NCI-H460 (cell line): Measurements from ENCODE around the gene NAPEPLD. TPM values are rescaled to one million over a fixed set of nuclear protein-coding genes. Genes with fewer than 3 reads are reported as not detected.
"Not testable (repeated sequence)": the region's sequence is repeated elsewhere in the genome, so short reads cannot be mapped to it uniquely, and the experiment has no call there.

Experiments
- DNase-seq: peaks from one replicate; pipeline ENCODE4 v3.0.0-alpha.2; 2016; ENCODE audit warnings: low read depth; ENCODE audit errors: extremely low read depth
- total RNA-seq: library from RNA; depleted of rRNA; stranded (reverse); fragments of >200 nt; shearing (Covaris generic); gene quantifications from 2 replicates; pipeline ENCODE4 v1.2.3, GENCODE V29; 2014

NAPEPLD gene
- total RNA-seq, 1 experiment from 2014 or later = 5.5 TPM

DNA sequence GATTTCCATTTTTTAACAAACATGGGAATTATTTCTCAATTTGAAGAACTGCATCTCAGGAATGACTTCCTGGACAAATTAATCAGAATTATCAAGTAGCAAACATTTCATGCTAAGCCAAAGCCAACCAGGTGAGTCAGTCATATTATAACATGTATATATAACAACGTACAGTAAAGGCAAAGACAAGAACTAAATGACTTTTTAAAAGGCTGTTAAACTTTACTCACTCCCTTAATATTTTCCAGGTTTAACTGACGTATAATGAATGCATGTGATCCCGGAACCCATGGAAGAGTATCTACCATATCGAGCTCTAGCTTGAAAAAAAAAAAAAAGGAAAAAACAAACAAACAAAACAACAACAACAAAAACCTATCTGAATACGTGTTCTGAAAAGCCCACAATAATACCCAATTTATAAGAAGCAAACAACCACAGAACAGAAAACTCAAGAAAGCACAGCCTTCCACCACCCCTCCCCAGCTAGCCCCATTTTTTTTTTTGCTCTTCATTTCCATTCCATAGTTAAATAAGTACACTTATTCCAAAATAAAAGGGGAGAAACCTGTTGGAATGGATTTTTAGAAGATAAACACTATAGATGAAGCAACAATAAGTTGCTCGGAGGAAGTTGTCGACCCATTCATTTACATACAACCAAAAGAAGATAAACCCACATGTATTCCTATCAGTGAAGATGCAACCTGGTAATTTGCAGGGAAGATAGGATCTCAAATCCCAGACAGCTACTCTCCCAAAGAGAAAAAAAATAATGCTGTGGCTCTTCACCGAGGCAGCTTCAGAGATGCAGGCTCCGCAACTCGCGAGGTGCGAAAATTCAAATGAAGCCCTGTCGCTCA is 537 bp downstream of the NAPEPLD start:
- DNase-seq = no peak

DNA sequence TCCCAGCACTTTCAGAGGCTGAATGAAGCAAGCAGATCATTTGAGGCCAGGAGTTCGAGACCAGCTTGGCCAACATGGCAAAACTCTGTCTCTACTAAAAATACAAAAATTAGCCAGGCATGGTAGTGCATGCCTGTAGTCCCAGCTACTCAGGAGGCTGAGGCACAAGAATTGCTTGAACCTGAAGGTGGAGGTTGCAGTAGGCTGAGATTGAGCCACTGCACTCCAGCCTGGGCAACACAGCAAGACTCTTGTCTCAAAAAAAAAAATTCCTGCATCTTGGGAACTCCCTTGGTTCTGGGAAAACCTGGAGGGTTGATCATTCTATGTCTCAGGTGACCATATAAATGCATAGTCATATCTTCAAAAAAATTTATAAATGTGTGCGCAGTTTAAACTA is 4.1 kb downstream of the NAPEPLD start:
- DNase-seq = not testable (repeated sequence)

DNA sequence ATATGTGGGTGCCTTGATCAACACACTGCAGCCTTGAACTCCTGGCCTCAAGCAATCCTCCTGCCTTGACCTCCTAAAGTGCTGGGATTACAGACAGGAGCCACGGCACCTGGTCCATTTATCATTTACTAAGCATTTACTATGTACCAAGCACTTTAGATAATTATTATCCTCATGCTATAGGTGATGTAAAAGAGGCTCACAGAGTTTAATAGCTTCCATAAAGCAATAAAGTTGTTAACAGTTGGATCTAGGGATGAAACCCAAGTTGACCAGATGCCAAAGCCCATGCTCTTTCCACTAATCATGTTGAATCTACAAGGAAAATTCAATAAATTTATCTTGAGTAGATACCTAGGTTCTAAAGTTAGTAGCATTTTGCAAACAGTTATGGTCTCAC is 5.0 kb downstream of the NAPEPLD start:
- DNase-seq = no peak

DNA sequence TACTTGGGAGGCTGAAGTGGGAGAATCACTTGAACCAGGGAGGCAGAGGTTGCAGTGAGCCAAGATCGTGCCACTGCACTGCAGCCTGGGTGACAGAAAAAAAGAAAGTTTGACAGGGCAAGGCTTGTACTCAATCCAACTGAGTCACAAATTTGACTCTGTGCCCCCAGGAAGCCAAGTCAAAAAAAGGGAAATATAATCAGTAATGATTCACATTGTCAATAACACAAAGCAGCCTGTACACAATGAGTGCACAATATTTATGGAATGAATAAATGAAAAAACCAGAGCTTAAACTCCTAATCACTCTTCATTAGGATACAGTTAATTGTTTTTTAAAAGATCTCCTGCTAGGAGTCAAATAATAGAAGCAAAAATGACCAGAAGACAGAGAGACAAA is 6.4 kb downstream of the NAPEPLD start:
- DNase-seq = no peak

DNA sequence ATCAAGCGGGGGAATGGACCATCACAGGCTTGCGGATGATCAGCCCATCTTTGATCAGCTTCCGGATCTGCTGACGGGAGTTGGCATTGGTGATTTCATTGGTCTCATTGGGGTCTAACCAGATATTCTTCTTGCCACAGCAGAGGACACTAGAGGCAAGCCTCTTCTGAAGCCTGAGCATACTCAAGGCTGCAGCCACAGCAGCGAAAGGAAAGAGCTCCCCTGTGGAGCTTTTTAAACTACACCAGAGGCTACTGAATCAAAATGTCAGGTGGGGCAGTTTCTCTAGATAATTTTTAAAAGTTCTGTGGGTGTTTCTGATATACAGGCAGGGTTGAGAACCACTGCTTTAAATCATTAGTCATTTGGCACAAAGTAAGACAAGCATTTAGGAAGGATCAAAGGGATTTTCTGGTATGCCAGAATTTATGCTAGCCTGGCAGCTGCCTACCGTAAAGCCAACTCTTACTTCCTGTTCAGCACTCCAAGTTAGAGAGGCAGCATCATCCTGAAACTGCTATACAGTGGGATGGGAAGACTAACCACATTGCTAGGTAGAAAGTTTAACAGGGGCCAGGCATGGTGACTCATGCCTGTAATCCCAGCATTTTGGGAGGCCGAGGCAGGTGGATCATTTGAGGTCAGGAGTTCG is 7.0 kb downstream of the NAPEPLD start:
- no peak for DNase-seq

DNA sequence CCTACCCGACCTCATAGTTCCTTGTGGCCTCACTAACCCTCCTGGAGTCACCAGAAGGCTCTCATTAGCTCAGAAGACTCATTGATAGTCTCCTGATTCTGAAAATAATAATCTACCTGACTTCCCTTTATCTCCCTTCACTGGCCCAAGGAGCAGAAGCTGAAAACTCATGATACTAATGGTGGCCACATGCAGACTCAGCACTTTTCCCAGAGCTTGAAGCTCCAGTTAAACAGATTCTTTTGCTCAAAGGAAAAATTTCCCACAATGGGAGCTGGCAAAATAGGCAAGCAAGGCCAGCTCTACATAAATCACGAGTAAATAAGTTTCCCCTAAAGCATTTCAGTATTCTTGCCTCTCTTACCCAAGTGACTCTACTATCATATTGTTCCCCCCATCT is 8.2 kb downstream of the NAPEPLD start:
- DNase-seq = no peak

DNA sequence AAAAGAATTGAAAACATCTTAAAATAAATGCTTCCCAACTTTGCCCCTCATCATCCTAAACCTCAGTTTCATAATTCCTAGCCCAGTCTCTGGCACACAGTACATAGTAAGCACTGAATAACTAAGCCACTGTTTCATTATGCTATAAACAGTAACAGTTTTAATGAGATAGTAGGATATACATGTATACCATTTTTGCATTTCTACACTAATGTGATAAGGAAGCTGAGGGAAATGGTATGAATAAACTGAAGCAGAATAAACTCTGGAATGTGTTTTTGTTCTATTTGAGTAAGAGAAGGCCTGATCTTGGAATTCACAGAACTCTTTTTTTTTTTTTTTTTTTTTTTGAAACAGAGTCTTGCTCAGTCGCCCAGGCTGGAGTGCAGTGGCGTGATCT is 8.8 kb downstream of the NAPEPLD start:
- DNase-seq = no peak

DNA sequence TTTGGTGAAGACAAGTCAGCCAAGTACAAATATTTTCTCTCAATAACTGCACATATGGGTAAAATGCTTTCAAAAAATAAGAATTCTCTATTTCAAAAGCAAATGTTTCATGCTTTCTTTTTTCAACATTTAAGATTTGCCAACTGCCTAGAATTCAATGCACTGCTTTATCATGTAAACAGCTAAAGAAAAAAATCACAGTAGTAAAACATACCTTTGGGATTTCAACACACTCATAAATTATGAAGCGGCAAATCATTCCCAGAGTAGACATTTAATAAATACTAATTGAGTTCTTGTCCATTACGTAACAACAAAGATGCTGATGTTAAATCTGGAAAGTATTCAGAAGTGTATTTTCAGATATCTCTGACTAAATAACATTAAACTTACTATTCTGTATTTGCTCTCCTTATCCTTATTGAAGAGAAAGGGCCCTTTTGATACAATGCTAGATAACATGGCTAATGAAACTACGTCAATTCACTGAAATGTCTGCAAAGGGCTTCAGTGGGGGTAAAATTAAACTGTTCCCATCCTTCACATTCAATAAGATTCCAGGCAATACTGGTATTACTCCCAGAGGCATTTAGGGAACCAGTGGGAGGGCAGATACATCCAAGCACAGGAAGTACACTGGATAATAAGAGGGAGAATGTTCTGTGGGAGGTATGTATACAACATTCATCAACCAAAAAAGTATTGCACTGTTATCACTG is 13.9 kb downstream of the NAPEPLD start:
- DNase-seq = no peak

DNA sequence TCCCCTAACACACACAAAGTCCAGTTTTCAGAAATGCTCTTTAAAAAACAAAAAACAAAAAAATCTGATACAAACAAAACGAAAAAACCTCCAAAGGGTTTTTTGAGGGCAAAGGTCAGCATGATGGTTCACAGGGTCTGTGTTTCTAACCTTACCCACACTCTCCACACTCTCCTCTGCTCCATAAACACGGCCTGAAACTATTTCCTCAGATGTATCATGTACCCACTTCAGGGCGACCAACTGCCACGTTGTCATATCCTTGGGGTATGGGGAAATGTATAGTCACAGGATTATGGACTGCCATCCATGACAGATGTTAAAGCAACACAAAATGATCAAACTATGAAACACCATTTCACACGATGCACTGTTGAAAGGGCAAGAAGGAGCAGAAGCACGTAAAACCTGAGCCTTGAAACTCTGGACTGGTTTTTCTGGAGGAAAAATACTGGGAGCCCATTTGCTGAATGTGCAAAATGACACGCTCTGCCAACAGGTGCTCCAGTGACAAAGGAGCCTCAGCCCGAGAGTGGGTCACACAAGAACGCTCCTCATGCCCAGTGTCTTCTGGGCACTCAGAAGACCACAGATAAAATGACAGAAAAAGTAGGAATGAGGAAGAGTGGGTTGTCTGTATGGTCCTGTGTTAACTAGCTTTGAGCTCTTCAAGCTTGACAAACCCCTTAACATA is 15.8 kb downstream of the NAPEPLD start:
- DNase-seq = no peak

DNA sequence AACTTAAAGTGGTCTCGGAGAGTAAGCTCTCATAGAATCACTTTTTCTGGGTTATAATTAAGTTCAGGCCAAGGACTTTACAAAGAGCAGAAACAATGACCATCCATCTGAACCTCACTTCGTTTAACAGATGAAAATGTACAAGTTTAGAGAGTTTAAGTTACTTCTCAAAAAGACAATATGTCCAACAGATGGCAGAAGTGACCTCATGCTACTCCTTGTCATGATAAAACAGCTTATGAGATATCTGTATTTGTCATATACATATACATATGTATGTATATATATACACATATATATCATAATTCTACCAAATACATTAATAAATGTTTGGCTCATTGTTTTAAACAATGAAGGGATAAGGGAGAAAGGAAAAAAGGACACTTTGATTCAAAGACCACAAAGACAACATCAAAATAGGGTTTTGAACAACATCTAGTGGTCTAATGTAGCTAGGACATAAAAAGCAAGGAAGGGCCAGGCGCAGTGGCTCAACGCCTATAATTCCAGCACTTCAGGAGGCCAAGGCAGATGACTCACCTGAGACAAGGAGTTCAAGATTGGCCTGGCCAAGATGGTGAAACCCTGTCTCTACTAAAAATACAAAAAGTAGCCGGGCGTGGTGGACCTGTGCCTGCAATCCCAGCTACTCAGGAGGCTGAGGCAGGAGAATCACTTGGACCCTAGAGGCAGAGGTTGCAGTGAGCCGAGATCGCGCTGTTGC is 17.8 kb downstream of the NAPEPLD start:
- no peak for DNase-seq

DNA sequence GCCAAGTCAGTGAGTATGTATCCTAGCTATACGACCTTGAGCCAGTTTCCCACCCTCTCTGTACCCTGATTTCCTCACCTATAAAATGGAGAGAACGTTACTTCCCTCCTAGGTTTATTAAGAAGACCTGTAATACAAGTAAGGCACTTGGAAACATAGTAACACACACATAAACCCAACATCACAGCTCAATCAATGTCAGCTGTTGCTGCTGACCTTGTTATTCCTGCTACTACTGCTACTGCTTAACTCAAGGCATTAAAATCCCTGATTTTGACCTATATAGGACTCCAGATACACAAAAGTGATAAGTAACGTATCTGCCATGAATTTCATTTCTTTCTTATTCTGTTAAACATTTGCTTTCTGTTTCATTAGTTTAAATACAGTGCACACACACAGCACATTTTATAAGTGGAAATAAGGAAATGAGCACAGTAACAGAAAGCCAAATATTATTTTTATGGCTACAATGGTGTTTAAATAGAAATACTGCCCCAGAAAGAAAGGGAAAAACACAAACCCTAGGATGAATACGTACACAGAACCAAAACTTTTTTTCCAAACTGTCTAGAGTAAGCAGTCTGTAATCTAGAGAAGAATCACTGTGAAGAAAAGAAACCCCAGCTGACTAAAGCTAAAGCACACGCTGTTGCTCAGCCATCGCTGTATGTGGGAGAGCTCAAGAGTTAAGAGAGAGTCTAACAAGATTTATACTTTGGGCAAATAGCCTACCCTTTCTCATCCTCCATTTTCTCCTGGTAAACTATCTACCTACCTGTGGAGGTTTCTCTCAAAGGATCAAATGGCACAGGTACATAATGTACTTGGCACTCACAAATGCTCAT is 19.0 kb downstream of the NAPEPLD start:
- DNase-seq = no peak

DNA sequence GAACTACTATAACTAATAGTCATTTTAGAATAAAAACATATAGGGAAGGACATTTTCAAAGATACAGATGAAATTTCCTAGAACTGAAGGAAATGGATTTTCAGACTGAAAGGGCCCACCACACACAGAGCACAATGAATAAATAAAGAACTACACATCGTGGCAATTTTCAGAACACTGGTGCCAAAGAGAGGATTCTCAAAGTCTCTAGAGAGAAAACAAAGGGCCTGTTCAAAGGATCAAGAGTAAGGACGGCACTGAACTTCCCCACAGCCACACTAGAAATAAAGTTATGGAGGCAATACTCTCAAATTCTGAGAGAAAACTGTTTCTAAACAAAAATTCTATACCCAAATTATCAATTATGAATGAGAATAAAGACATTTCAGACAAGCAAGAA is 21.9 kb downstream of the NAPEPLD start:
- no peak for DNase-seq

DNA sequence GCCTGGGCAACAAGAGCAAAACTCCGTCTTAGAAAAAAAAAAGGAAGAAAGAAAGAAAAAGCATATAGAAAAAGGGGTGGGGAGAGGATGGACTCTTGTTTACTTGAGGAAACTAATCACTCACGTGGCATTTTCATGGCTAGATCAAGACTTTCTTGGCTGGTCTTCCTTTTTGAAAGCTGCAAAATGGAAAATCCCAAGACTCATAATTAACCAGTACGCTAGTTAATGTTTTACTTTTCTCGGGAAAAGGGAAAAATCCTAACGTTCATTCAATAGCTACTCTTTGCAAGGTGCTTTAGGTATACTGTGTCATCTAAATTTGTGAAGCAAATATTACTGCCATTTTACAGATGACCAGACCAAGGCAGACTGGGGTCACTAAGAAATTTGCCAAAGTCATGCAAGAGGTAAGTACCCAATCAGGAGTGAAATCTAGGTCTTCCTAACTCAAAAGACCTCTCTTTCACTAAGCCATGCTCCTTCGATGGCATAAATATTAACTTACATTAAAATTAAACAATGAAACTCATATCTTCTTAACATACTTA is 24.4 kb downstream of the NAPEPLD start:
- DNase-seq = no peak

DNA sequence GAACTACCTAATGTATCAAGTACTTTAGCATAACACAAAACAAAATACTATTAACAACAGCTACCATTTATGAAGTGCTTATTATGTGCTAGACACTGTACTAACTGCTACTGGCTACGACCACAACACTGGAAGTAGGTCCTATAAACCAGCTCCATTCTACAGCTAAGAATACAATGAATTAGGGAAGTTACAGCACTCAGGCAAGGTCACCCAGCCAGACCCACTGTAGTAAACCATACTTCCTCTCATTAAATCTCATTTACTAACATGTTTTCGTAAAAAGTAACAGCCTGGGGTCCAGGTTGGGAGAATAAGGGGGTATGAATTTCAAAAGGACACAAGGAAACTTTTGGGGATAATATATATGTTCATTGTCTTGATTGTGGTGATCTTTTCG is 25.4 kb downstream of the NAPEPLD start:
- no peak for DNase-seq

DNA sequence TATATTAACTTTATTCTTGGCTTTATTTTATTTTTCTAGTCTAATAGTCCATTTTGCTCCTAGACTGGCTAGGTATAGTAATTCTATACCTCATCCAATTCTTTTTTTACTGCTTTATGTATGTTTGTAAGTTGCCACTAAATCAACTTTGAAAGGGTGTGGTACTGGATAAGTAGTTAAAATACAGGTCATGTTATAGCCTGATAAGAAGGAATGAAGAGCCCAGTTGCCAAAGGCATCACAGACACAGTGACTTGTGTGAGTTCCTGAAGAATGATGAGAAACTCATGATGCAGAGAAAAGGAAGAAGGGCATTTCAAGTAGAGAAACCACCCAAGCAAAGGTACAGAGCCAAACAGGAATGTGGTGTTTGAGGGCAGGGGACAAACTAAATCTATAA is 27.3 kb downstream of the NAPEPLD start:
- DNase-seq = no peak

DNA sequence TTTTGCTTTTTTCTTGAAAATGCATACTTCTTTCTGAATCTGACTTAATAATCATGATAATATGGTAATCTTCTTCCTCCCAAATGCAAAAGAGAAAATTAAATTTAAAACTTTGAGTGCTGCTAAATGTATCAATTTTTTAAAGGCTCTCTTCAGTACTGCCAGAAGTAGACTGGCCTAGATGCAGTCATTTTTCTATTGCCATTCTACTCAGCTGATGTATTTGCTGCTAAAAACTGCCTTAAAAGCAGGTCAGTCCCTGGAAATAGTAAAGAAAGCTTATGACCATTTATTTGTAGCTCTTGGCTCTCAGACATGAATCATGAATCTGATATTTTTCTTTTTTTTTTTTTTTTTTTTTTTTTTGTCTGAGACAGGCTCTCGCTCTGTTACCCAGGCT is 28.5 kb downstream of the NAPEPLD start:
- DNase-seq = no peak

DNA sequence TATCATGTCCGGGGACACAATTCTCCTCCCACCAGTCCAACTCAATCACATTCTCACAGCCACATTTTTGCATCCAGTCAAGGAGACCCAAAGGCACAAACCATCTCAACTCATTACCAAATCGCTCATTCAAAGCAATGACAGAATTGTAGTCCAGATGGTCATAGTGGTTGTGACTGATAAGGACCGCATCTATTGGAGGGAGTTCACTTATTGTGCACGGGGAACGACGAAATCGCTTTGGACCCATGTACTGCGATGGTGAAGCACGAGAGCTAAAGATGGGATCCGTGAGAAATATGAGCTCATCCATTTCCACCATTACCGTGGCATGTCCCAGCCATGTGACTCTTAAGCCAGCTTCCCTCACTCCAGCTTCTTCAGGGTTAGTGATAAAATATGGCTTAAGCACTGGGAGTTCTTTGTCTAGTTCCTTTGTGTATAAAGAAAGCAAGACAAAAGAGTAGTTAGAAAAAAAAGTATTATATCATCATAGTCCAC is 29.1 kb downstream of the NAPEPLD start:
- no peak for DNase-seq

DNA sequence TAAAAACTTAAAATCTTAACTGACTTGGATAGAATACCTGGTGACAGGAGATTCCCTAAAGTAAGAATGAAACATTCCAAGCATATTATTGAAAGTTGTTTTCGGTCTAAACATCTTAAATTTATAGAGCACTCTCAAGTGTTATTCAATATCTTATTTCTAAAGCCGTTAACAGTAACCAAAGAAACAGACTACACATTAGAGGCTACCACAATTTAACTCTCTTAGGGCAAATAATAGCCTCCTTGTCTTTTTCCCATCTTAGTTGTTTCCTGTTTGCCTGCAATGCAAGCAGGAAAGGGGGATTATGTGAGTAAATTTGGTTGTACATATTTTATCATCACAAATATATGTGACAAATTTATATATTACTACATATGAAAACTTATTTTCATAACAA is 31.4 kb downstream of the NAPEPLD start:
- DNase-seq = no peak

DNA sequence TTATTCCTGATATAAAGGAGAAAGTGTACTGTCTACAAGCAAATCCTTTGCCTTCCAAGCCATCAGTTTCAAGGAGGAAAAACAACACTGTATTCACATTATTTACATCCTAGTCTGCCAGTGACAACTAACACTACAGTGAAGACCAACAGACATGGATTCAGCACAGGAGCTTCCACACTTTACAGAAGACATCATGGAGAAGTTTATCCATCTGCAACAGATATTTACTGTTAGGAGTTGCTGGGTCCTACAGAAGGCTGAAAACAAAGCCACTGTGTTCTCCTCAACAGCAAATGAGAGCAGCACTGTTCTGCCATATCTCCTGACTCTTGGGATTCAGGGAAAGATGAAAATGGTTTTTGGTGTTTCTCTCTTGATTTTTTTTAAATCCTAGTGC is 31.9 kb downstream of the NAPEPLD start:
- no peak for DNase-seq
